Activated CD4-positive, alpha-beta memory T cell treated with anti-CD3 and anti-CD28 coated beads, Interleukin-2, amount 10 ng/mL, durations not matched to agents 7 days and 5 days (primary cell): ENCODE data around the gene CLCN7. TPM values are rescaled to one million over a fixed set of nuclear protein-coding genes. Genes with fewer than 3 reads are reported as not detected.
"Not testable (repeated sequence)": the region's sequence is repeated elsewhere in the genome, so short reads cannot be mapped to it uniquely, and the experiment has no call there.

Experiments used
- CTCF ChIA-PET: fragments of 350-600 bp; sonication (Branson Sonifier 250); formaldehyde crosslinking; loops from one replicate; lab custom pipeline; 2021; ENCODE audit warnings: antibody characterized with exemption, inconsistent platforms; lab: Charles Lee
- POLR2A ChIA-PET: fragments of 350-600 bp; sonication (Branson Sonifier 250); formaldehyde crosslinking; loops from one replicate; lab custom pipeline; 2021; ENCODE audit warnings: antibody characterized with exemption; lab: Charles Lee
- DNase-seq: peaks from one replicate; pipeline ENCODE4 v3.0.0-alpha.2; 2020
- H3K27ac Mint-ChIP-seq: one replicate; pipeline ENCODE4 v1.8.0; 2021; ENCODE audit warnings: mild to moderate bottlenecking, mixed read lengths
- H3K27me3 Mint-ChIP-seq: one replicate; pipeline ENCODE4 v1.8.0; 2021; ENCODE audit warnings: mixed read lengths
- H3K36me3 Mint-ChIP-seq: one replicate; pipeline ENCODE4 v1.8.0; 2021; ENCODE audit warnings: low read depth, mixed read lengths
- H3K4me1 Mint-ChIP-seq: one replicate; pipeline ENCODE4 v1.8.0; 2021; ENCODE audit warnings: mixed read lengths
- H3K4me3 Mint-ChIP-seq: one replicate; pipeline ENCODE4 v1.8.0; 2021; ENCODE audit warnings: mild to moderate bottlenecking, mixed read lengths
- H3K9me3 Mint-ChIP-seq: one replicate; pipeline ENCODE4 v1.8.0; 2021; ENCODE audit warnings: mixed read lengths
- total RNA-seq, 2 experiments: library from RNA; stranded (reverse); gene quantifications; one replicate each; pipeline ENCODE4 v1.2.3, GENCODE V29; 2021

CLCN7 gene
- total RNA-seq, 2 experiments from 2014 or later: 44.2 to 49.4 TPM

DNA sequence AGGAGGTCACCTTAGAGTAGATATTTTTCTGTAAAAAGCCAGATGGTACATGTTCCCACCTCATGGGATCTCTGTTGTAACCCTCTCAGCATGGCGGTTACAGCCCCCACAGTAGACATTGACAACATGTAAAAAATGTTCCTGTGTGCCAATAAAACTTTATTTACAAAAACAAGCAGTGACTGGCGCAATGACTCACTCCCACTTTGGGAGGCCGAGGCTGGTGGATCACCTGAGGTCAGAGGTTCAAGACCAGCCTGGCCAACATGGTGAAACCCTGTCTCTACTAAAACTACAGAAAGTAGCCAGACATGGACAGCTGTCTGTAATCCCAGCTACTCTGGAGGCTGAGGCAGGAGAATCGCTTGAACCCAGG lies 35.1 kb downstream of the CLCN7 start:
- H3K4me3 Mint-ChIP-seq, H3K9me3 Mint-ChIP-seq, DNase-seq, H3K27me3 Mint-ChIP-seq, CTCF ChIA-PET, H3K36me3 Mint-ChIP-seq, POLR2A ChIA-PET, H3K27ac Mint-ChIP-seq, H3K4me1 Mint-ChIP-seq: not testable (repeated sequence)

DNA sequence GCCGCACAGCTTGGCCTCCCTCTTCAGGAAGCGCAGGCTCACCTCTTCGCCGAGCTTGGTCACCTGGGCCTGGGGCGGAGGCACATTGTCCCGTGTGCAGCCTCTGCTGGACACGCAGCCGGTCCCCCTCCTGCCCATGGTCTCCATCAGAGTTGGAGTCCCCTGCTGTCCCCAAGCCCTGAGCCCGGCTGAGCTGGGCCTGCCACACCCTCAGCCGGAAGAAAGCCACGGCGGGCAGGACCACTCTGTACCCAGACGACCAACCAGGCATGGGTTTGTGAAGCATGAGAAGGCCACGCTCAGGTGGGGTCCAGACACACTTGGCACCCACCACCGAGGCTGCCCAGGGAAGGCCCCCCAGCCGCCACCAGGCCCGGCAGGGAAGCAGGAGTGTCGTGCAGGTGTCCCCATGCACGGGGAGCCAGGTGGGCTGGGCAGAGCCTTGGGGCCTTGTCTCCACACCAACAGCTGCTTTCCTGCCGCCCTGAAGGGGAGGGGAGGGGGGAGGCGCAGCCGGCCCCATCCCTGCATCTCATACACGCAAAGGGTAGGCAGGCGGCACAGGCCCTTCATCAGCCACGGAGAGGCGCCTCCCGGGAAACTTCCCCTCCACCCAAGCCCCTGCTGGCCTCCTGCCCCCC lies 35.6 kb downstream of the CLCN7 start:
- CTCF ChIA-PET: no interaction called here
- Mint-ChIP-seq H3K27me3 (no peaks in the 10 kb centered on the region), H3K27ac (no peak overlapping the region), H3K4me1 (no peaks in the 10 kb centered on the region), H3K36me3 (no peaks in the 10 kb centered on the region), H3K9me3 (no peaks in the 10 kb centered on the region), H3K4me3 (no peak overlapping the region)
- DNase-seq: no peak
- POLR2A ChIA-PET: no interaction called here

DNA sequence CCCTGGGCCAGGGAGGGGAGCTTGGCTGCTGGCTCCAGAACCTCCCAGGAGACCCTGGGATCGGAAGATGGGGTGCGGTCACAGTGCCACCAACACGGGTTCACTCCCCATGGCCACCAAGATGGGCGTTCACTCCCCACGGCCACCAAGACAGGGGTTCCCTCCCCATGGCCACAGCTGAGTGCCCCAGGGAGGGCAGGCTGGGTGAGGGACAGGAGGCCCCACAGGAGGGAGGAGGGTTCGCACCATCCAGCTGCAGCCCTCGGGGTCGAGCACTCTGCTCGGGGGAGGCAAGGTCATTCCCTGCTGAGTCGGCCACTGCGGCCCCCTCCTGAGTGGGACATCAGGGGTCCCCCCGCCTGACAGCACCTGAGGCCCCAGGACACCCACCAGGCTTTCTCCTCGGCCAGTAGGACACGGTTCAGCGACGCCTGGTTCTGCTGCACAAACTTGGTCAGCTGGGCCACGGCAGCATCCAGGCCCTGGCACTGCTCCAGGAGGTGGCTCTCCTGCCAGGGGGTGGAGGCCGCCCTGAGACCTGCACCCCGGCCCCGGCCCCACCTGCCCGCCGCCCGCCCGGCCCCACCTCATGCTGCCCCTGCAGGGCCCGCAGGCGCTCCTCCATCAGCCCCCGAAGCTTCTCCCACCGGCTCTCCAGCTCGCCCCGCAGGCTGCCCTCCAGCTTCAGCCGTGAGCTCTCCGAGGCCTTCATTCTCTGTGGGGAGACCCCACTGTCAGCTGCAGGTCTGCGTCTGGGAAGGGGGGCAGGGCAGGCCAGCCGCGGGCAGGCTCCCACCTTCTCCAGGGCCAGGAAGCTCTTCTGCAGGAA lies 36.4 kb downstream of the CLCN7 start:
- H3K9me3 Mint-ChIP-seq: no peaks in the 10 kb centered on the region
- no peaks in the 10 kb centered on the region for H3K36me3 Mint-ChIP-seq
- H3K27ac Mint-ChIP-seq: no peak overlapping the region
- ChIA-PET POLR2A (interaction anchor here (1.3 kb wide), 1 partner anchor 59 kb away, joined by 6 read pairs; no protein-coding TSS in a partner anchor), CTCF (no interaction called here)
- no peak overlapping the region for H3K4me3 Mint-ChIP-seq
- H3K4me1 Mint-ChIP-seq: no peaks in the 10 kb centered on the region
- no peaks in the 10 kb centered on the region for H3K27me3 Mint-ChIP-seq
- no peak for DNase-seq

DNA sequence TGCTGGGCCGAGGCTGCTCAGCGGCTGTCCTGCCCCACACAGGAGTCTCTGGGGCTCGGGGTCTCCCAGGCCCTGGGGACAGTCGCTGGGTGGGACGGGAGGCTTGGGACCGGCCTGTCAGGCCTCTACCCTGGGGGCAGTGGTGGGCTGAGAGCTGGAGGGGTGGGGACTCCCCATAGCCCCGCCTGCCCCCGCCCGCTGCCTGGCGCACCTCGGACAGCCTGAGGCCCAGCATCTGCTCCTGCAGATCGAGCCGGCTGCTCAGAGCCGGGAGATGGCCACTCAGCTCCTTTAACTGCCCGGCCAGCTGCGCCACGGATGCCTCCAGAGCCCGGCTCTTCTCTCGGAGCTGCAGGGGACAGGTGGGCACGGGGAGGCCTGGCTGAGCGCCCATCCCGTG lies 37.2 kb downstream of the CLCN7 start:
- ChIA-PET CTCF (no interaction called here), POLR2A (interaction anchor here (1.3 kb wide), 1 partner anchor 58 kb away, joined by 6 read pairs; no protein-coding TSS in a partner anchor)
- Mint-ChIP-seq H3K9me3 (no peaks in the 10 kb centered on the region), H3K4me3 (no peak overlapping the region), H3K27ac (no peak overlapping the region), H3K27me3 (no peaks in the 10 kb centered on the region), H3K4me1 (no peaks in the 10 kb centered on the region), H3K36me3 (no peaks in the 10 kb centered on the region)
- no peak for DNase-seq

DNA sequence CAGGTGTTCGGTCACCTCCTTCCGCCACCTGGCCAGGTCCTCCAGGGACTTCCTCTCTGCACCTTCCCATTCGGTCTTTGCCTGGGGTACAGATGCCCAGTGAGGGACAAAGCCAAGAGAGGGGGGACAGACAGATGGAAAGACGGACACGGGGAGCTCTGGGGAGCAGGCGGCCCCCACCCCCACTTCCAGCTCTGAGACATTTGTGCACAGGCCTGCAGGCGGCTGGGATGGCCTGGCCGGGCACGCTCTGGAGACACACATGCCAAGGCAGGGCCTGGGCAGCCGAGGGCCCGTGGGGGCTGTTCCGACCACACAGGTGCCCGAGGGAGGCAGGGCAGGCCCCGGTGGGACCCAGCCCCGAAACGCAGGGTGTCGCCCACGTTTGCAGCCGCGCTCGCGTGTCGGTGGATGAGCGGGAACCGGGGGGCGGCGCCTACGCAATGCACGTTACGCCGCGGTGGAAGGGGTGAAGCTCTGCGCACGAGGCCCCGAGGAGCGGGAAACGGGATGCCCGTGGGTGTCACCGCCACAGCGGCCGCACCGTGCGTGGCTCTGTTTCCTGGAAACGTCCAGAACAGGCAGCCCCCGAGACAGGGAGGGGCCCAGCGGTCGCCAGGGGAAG lies 38.0 kb downstream of the CLCN7 start:
- no peak overlapping the region for H3K4me3 Mint-ChIP-seq
- H3K36me3 Mint-ChIP-seq: no peaks in the 10 kb centered on the region
- no peaks in the 10 kb centered on the region for H3K9me3 Mint-ChIP-seq
- CTCF ChIA-PET: no interaction called here
- H3K27me3 Mint-ChIP-seq: no peaks in the 10 kb centered on the region
- no peak overlapping the region for H3K27ac Mint-ChIP-seq
- no peak for DNase-seq
- no peaks in the 10 kb centered on the region for H3K4me1 Mint-ChIP-seq
- POLR2A ChIA-PET: no interaction called here

DNA sequence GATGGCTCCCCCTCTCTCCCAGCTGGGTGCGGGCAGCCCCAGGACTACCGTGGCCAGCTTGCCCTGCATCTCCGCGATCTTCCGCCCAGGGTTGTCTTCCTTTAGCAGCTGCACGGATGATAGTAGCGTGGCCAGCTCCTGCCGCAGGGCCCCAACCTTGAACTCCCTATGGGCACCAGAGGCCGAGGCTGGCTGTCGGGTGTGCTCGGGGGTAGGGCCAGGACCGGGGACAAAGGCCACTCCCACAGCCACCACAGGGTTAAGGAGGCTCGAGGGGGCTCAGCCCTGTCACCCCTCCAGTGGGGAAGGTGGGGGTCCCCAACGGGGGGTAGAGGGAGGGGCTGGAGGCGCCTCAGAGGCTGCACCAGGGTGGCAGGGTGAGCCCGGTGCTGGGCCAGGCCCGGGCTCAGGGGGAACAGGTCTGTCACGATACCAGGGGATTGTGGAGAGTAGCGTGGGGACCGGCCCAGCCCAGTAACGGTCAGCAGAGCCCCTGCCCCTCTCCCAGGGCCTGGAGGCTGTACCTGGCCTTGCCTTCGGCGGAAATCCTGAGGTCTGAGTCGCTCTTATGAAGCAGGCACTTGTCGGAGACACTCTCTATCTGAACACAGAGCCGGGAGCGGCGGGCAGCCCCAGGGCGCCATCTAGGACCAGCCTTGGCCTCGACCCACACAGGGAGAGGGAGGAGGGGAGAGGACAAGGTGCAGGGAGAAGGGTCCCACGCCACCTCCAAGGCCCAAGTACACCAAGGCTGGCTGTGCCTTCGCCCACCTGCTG lies 38.7 kb downstream of the CLCN7 start:
- Mint-ChIP-seq H3K4me3 (no peak overlapping the region), H3K9me3 (no peaks in the 10 kb centered on the region), H3K4me1 (no peaks in the 10 kb centered on the region), H3K36me3 (no peaks in the 10 kb centered on the region), H3K27ac (no peak overlapping the region), H3K27me3 (no peaks in the 10 kb centered on the region)
- POLR2A ChIA-PET: no interaction called here
- DNase-seq: no peak
- CTCF ChIA-PET: no interaction called here

DNA sequence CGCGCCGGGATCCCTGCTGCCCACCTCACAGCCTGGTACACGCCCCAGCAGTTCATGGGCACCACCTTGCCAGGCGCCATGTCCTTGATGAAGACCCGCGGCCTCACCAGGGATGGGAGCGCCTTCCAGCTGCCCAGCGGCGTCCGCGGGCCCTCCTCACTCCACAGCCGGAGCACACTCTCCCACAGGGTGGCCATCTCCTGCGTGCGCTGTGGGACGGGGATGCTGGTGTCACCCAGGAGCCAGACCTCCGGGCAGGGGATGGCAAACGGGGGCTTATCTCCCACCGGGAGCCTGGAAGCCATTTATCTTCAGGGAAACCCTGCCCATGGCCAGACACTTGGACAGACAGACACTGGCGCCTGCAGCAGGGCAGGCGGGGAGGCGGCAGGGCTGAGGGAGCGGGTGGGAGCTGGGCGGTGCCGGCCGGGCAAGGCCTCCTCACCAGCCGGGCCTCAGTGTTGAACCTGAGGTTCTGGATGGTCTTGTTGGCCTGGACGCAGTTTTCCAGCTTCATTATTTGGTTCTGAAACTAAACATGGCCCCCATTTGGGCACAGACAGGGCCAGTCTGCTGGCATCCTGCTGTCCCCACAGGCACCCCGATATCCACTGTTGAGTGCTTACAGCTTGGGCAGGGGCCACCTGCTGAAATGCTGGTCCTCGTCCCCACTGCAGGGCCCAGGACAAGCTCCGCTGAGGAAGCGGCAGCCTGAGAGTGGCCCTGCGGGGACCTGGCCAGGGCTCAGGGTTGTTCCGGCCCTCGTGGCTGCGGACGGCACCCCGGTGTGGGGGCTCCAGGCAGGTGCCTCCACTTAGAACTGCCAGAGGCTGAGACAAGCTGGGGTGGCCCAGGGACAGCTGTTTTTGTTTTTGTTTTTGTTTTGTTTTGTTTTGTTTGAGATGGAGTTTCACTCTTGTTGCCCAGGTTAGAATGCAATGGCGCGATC lies 39.9 kb downstream of the CLCN7 start:
- Mint-ChIP-seq H3K4me1 (no peaks in the 10 kb centered on the region), H3K36me3 (no peaks in the 10 kb centered on the region), H3K27ac (no peak overlapping the region), H3K4me3 (no peak overlapping the region), H3K27me3 (no peaks in the 10 kb centered on the region), H3K9me3 (no peaks in the 10 kb centered on the region)
- ChIA-PET POLR2A (interaction anchor here (1.6 kb wide), 1 partner anchor 14 kb away, joined by 6 read pairs; the partner anchor contains the start of gene UQCC4), CTCF (no interaction called here)
- no peak for DNase-seq

DNA sequence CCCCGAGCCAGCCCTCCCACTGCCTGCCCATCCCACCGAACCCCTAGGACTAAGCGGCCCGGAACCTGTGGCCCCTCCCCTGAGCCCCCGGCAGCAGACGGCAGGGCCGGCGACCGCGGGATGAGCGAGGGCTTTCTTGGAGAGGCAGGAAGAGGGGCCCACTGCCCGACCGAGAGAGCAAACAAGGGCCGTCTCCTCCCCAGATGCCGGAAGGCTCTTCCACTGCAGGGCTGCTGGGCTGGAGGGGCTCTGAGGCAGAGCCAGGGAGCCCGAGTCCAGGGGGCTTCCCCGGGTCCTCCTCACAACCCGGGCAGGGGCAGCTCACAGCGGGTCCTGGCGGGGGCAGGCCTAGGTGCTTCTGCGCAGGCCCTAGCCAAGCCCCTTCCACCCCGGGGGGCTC lies 41.1 kb downstream of the CLCN7 start:
- H3K9me3 Mint-ChIP-seq: no peaks in the 10 kb centered on the region
- ChIA-PET POLR2A (interaction anchor here (1.6 kb wide), 1 partner anchor 13 kb away, joined by 6 read pairs; the partner anchor contains the start of gene UQCC4), CTCF (no interaction called here)
- H3K4me3 Mint-ChIP-seq: no peak overlapping the region
- no peak overlapping the region for H3K27ac Mint-ChIP-seq
- DNase-seq: no peak
- no peaks in the 10 kb centered on the region for H3K27me3 Mint-ChIP-seq
- H3K36me3 Mint-ChIP-seq: no peaks in the 10 kb centered on the region
- no peaks in the 10 kb centered on the region for H3K4me1 Mint-ChIP-seq

DNA sequence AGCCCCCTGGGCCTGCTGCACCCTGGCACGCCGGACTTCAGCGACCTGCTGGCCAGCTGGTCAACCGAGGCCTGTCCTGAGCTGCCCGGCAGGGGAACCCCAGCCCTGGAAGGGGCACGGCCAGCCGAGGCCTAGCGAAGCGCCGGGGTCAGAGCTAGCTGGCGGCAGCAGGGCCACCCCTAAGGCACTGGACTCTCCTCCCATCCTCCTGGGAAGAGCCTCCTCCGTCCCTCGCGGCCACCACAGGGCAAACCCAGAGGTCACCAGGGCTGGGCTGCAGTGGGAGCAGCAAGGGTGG lies 41.6 kb downstream of the CLCN7 start:
- POLR2A ChIA-PET: interaction anchor here (1.0 kb wide), 1 partner anchor 18 kb away, joined by 3 read pairs; the partner anchor contains the start of gene UNKL
- no peaks in the 10 kb centered on the region for H3K36me3 Mint-ChIP-seq

DNA sequence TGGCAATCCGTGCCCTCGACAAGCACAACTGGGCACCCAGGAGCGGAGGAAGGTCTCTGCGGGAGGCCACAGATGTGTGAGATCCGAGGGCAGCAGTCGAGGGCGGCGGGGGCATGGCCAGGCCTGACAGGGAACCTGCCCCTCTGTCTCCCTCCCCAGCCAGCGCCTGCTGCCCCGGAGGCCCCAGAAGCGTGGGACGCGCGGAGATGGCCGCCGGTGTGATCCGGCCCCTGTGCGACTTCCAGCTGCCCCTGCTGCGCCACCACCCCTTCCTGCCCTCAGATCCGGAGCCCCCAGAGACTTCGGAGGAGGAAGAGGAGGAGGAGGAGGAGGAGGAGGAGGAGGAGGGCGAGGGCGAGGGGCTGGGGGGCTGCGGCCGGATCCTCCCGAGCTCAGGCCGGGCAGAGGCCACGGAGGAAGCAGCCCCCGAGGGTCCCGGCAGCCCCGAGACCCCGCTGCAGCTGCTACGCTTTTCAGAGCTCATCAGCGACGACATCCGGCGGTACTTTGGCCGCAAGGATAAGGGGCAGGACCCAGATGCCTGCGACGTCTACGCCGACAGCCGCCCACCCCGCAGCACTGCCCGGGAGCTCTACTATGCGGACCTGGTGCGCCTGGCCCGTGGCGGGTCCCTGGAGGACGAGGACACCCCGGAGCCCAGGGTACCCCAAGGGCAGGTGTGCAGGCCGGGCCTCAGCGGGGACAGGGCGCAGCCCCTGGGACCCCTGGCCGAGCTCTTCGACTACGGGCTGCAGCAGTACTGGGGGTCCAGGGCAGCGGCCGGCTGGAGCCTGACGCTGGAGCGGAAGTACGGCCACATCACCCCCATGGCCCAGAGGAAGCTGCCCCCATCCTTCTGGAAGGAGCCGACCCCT lies 42.2 kb downstream of the CLCN7 start:
- DNase-seq: no peak
- no peak overlapping the region for H3K4me3 Mint-ChIP-seq
- H3K27ac Mint-ChIP-seq: no peak overlapping the region
- ChIA-PET CTCF (no interaction called here), POLR2A (interaction anchor here (1.0 kb wide), 1 partner anchor 18 kb away, joined by 3 read pairs; the partner anchor contains the start of gene UNKL)
- H3K9me3 Mint-ChIP-seq: no peaks in the 10 kb centered on the region
- H3K36me3 Mint-ChIP-seq: no peaks in the 10 kb centered on the region
- H3K27me3 Mint-ChIP-seq: no peaks in the 10 kb centered on the region
- no peaks in the 10 kb centered on the region for H3K4me1 Mint-ChIP-seq

More for the DNA sequence above, 41.6 kb downstream of the CLCN7 start:
- CTCF ChIA-PET: no interaction called here
- DNase-seq: no peak
- Mint-ChIP-seq H3K27me3 (no peaks in the 10 kb centered on the region), H3K4me3 (no peak overlapping the region), H3K27ac (no peak overlapping the region), H3K4me1 (no peaks in the 10 kb centered on the region), H3K9me3 (no peaks in the 10 kb centered on the region)

DNA sequence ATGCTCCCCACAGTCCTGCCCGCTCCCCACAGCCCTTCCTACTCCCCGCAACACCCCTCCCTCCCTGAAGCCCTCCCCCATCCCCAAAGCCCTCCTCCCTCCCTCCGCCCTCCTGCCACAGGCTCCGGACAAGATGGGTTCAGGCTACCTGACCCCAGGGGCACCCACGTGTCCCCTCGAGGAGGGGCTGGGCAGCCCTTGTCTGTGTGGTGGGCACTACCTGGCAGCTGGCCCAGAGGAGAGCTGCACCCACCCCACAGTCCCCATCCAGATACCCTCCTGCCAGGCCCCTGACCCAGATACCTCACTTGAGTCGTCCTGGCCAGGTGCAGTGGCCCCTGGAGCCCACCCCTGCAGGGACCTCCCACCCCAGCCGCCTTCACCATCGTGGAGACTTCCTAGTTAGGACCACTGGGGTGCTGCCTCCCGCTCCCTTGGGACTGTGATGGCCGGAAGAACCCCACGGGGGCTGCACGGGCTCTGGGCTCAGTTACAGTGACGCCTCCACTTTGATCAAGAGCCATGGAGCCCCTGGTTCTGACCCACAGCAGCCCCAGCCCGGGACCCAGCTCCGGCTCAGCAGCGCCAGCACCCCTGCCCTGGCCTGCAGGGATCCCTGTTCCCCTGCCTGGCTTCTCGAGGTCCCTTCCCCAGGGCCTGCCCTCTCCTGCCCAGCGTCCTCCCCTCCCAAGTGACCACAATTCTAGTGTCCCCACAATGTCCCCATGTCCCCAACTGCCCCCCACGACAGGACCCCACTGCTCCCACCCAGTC lies 43.1 kb downstream of the CLCN7 start:
- POLR2A ChIA-PET: interaction anchor here (3.0 kb wide), 1 partner anchor 11 kb away, joined by 9 read pairs; the partner anchor contains the start of gene UQCC4
- Mint-ChIP-seq H3K4me3 (no peak overlapping the region), H3K36me3 (no peaks in the 10 kb centered on the region)

More for the DNA sequence above, 43.1 kb downstream of the CLCN7 start:
- H3K27ac Mint-ChIP-seq: no peak overlapping the region
- CTCF ChIA-PET: no interaction called here
- no peaks in the 10 kb centered on the region for H3K27me3 Mint-ChIP-seq
- no peaks in the 10 kb centered on the region for H3K9me3 Mint-ChIP-seq
- no peak for DNase-seq
- H3K4me1 Mint-ChIP-seq: no peaks in the 10 kb centered on the region
